NCI-H748 treated with DMSO at 0.1 percent for 48 hours (cell line): ENCODE measurements around the gene VSIG8.
"Not testable (repeated sequence)": the region's sequence is repeated elsewhere in the genome, so short reads cannot be mapped to it uniquely, and the experiment has no call there.

ENCODE experiments used
- DNase-seq: peaks from one replicate; lab custom pipeline; 2025; lab: John Stamatoyannopoulos, UW

Gene VSIG8

GRCh38 chr1:159862557-159862956, at the start of gene VSIG8:
Gene VSIG8, minus strand, starts transcription at chr1:159862657. Its CDS starts 136 bp downstream, at chr1:159862521.
- DNase-seq, result no peak

- no peak for DNase-seq
Measured at GRCh38 chr1:159911326-159912070, 49.0 kb upstream of the VSIG8 start.

- no peak for DNase-seq
Measured at GRCh38 chr1:159908031-159908940, 45.8 kb upstream of the VSIG8 start.

GRCh38 chr1:159906960-159907359, 44.5 kb upstream of the VSIG8 start:
- DNase-seq, result no peak

GRCh38 chr1:159904036-159904435, 41.6 kb upstream of the VSIG8 start:
- not testable (repeated sequence) for DNase-seq

- DNase-seq, result no peak
Measured at GRCh38 chr1:159902541-159902940, 40.1 kb upstream of the VSIG8 start.

GRCh38 chr1:159900755-159901360, 38.4 kb upstream of the VSIG8 start:
- DNase-seq, result no peak

- DNase-seq, result peak; percentile 69
Measured at GRCh38 chr1:159900086-159900680, 37.7 kb upstream of the VSIG8 start, which contains the start of gene CFAP45. Gene CFAP45, minus strand, starts transcription at chr1:159900165. Its CDS starts 67 bp downstream, at chr1:159900098.

GRCh38 chr1:159899634-159900033, 37.2 kb upstream of the VSIG8 start:
- DNase-seq, result not testable (repeated sequence)

- DNase-seq, result no peak
Measured at GRCh38 chr1:159898527-159898926, 36.1 kb upstream of the VSIG8 start.

GRCh38 chr1:159897962-159898361, 35.5 kb upstream of the VSIG8 start:
- no peak for DNase-seq

- no peak for DNase-seq
Measured at GRCh38 chr1:159896546-159896930, 34.1 kb upstream of the VSIG8 start.

- DNase-seq, result no peak
Measured at GRCh38 chr1:159895836-159896545, 33.5 kb upstream of the VSIG8 start.

- DNase-seq, result no peak
Measured at GRCh38 chr1:159895286-159895685, 32.8 kb upstream of the VSIG8 start.

GRCh38 chr1:159892944-159893343, 30.5 kb upstream of the VSIG8 start:
- no peak for DNase-seq

GRCh38 chr1:159891275-159892157, 29.1 kb upstream of the VSIG8 start:
- DNase-seq, result peak; percentile 71

- DNase-seq, result no peak
Measured at GRCh38 chr1:159890390-159890789, 27.9 kb upstream of the VSIG8 start.

GRCh38 chr1:159889821-159890252, 27.4 kb upstream of the VSIG8 start:
- DNase-seq, result no peak

- DNase-seq, result no peak
Measured at GRCh38 chr1:159889202-159889601, 26.7 kb upstream of the VSIG8 start.

- no peak for DNase-seq
Measured at GRCh38 chr1:159884296-159884695, 21.8 kb upstream of the VSIG8 start.
